ENCODE data around the gene WDR45.

Gene WDR45

DNA sequence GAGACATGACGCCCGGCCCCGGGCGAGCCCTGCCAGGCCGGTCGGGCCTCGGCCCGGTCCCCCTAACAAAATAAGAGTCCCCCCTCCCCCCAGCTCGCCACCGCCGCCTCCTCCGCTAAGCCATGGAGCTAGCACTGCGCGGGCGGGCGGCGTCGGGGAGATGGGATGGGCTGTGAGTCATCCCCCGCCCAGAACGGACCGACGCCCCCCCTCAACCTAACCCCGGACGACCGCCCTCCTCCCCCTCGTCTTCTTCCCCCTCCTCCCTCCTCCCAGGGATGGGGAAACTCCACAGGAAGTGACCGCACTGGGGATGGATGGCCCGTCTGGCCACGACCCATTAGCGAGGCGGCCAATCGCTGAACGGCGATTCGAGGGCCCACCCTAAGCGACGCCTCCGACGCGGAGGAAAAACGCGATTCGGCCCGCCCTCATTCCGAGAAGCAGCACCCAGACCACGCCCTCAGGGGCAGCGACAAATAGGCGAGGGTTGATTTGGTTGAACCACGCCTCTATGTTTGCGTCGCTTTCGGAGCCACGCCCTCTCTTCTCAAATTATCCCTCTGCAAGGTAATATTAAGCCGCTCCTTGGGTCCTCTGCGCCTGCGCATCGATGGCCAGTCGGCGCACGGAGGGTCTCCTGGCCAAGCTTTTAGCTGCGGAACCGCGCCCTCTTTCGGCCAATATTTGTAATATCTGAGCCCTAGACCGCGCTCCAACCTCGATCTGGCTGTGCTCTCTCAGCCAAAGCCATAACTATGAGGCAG, 36.3 kb downstream of the WDR45 start, which contains the start of gene TFE3:
TSS of gene TFE3 (minus strand) at position 138 of the 767 bp plus-strand sequence. CDS start at position 7, 131 bp downstream.
- peak; percentile 99 for DNase-seq

DNA sequence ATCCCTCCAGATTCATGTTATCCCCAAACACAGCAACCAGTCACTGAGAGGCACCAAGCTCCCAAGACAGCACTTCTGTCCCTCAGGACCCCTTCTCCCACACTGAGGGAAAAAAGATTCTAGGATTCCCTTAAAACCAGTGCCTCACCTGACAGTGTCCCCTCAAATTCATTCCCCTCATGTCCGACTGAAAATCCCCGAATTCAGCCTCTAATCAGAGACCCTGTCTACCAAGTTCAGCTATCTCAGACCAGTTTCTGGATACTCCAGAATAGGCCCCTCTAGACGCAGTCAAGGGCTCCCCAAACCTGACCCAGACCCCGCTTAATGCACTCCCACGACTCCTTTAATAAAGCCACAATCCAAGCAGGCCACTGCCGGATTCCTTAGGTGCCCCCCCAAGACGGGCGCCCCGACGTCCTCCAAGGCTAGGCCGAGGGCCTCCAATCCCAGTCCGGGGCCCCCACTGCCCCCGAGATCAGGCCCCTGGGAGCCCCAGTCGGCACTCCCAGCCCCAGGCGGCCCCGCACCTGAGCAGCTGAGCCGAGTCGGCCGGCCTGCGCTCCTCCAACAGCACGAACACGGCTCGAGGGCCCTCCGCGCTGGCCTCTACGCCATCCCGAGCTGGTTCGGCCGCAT, 37.0 kb downstream of the WDR45 start:
- DNase-seq: no peak

DNA sequence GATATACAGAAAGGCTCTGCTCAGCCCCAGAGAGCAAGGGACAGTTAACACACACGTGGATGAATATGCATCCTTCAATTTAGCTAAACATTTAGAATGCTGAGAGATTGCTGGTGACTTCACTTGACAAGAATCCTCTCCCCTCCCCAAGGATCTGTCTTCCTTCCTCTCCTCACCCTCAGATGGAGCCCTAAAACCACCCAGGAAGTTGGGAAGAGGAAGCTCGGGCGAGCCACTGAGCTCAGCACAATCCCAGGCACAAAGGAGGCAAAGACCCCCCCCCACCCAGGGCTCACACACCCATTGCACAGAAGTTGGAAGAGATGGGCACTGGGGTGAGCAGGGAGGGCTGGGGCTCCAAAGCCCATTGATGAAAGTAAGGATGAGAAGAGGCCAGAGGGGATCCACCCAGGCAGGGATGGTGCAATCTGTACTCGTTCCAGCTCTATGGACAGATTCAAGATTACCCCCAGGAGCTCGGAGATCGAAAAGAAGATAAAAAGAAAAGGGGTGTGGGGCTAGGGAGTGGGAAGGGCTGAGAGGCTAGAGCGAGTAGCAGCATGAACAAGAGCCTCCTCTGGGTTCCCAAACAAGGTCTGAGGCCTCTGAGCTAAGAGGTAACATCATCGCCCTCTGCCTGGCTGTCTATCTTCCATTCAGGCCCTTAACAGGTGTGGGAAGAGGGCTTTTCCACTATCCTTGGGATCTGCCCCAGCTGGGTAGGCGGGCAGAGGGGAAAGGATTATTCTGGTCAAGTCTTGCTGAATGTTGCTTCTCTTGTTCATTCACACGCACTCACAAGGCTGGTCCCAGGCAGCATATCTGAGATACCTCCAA, 37.7 kb downstream of the WDR45 start:
- DNase-seq: peak; percentile 24

DNA sequence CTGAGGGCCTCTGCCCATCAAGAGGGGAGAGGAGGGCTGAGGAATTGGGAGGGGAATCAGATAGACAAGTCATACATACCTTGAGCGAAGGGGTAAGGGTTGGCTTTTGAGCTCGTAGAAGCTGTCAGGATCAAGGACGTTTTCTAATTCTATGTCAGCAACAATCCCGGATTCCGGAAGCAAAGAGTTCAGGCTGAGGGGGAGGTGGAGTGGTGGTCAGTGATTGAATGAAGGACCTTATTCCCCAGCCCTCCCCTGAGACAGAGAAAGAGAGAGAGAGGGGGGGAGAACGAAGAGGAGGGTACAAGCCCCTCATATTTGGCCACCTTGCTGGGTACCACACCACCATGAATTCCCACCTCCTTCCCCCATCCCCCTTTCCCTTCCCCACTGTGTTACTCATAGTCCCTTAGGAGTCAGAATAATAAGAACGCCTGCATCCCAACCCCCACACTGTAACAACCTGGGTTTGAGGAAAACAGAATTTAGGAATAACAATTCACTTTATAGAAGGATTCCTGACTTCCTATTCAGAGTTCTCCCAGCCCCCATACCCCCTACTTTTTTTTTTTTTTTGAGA, 39.2 kb downstream of the WDR45 start:
- no peak for DNase-seq

DNA sequence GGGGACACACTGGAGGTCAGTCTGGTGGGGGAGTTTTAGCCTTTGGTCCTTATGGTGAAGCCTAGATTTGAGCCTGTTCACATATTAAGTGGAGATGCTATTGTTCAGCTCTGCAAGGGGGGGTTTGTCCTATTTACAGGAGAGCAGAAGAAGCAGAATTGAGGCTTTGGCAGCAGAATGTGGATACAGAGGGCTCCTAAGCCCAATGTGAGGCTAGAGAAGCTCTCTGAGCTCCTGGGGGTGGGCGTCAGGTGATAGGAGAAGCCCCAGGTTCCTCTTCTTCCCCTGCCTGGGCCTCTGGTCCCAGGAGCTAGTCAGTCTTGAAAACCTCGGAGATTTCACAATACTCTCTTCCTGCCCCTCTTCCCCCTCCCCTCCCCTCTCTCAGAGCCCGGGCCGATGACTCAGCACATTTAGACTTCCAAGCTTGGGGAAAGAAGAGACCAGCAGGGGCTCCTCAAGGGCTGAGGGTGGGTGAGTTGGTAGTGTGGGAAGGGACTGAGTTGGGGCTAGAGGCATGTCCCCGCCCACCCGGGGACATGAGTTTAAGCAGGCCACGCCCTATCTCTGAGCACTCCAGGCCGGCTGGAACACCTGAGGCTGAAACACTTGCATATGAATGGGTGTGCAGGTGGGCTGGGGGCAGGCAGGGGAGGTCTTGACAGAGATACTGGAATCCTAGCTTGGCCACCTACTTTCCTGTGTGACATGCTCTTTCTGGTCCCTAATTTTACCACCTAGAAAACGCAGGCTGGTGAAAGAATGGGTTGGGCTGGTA, 39.9 kb downstream of the WDR45 start:
- peak; percentile 62 for DNase-seq

DNA sequence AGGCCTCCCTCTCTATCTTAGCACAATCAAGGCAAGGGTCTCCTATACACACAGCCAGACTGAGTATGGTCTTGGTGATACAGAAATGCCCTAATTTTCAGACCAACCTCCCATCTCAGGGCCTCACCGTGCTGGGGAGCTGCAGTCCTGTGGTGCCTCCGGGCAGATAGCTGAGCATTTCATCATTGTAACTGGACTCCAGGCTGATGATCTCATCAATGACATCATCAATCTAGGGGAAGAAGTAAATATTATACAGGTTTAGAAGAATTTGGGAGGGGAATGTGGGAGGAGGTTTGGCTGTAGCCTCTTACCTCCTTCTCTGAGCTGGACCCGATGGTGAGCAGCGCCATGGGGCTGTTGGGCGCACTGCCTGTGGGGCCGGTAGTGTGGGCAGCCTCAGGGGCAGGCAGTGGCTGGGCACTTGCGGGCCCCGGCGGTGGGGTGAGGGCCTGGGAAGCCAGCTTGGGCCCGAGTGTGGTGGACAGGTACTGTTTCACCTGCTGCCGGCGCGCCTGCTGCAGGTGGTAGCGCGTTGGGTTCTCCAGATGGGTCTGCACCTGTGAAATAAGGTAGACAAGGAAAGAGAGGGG, 41.7 kb downstream of the WDR45 start:
- no peak for DNase-seq

DNA sequence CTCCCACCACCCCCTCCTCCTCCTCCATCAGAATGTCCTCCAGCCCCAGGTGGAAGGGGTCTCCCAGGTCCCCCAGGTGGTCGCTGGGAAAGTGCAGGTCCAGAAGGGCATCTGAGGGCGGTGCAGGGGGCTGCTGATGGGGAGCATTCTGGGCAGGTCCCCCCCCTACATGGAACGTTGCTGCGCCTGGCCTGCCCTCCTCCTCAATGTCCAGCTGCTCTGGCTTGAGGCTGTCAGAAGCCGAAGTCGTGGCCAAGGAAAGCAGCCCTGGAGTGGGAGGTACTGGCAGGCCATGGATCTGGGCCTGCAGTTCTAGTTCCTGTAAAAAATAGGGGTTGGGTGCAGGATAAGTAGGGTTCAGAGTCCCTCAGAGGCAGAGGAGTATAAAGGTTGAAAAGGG, 49.4 kb downstream of the WDR45 start:
- no peak for DNase-seq

DNA sequence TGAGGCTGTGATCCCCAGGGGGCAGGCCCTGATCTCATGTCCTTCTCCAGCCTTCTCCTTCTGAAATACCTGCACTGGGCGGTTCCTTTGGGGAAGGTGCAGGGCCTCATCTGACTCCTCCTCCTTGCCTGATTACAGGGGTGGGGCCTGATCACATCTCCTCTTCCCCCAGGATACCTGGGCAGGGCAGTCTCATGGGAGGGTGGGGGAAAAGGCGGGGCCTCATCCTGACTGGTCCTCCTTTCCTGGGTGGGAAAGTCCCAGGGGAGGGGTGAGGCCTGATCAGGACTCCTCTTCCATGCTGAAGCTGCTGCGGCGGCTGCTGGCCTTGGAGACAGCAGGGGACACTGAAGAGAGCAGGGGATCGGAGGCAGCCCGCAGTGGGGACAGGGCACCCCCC, 49.8 kb downstream of the WDR45 start:
- DNase-seq: no peak
